Ascending aorta (tissue), 2 donors: ENCODE data around the gene ATXN7L3B. TPM values are rescaled to one million over a fixed set of nuclear protein-coding genes. Genes with fewer than 3 reads are reported as not detected.

Source experiments
- DNase-seq, 2 donors: peaks; one replicate each; pipeline ENCODE4 v3.0.0-alpha.2; 2019; ENCODE audit warnings: low spot score in 2 of 2
- H3K27ac ChIP-seq, 2 donors: fragments of 200-600 bp; sonication (generic); one replicate each; pipeline ENCODE4 v1.5.1; 2016 to 2017; ENCODE audit warnings: mild to moderate bottlenecking in 1 of 2
- H3K27me3 ChIP-seq: fragments of 200-600 bp; sonication (generic); one replicate; pipeline ENCODE4 v1.5.1; 2017
- H3K36me3 ChIP-seq, 2 donors: fragments of 200-600 bp; sonication (generic); one replicate each; pipeline ENCODE4 v1.5.1; 2016
- H3K4me1 ChIP-seq, 2 donors: fragments of 200-600 bp; sonication (generic); one replicate each; pipeline ENCODE4 v1.5.1; 2016 to 2017; ENCODE audit warnings: mild to moderate bottlenecking in 1 of 2
- H3K4me3 ChIP-seq, 2 donors: fragments of 200-600 bp; sonication (generic); one replicate each; pipeline ENCODE4 v1.5.1; 2016 to 2017; ENCODE audit warnings: mild to moderate bottlenecking in 1 of 2
- H3K9me3 ChIP-seq, 2 donors: fragments of 200-600 bp; sonication (generic); one replicate each; pipeline ENCODE4 v1.5.1; 2016
- CTCF ChIP-seq, 3 experiments: fragments of 200-600 bp in 2 of 3; fragments of 450-650 bp in 1 of 3; sonication (generic) in 2 of 3; IDR thresholded peaks; one replicate each; pipeline ENCODE4 v1.5.1; 2016 to 2019; ENCODE audit warnings: antibody characterized with exemption in 3 of 3, mild to moderate bottlenecking in 1 of 3, moderate library complexity in 1 of 3
- intact Hi-C: fragments of 100-400 bp; cut with DNase I; formaldehyde crosslinking; loops from one replicate; pipeline ENCODE4 v1.15.1; 2023
- total RNA-seq: library from RNA; depleted of rRNA; stranded (reverse); fragments of >200 nt; gene quantifications from one replicate; pipeline ENCODE4 v1.1.0, GENCODE V29; 2016

Gene ATXN7L3B
- total RNA-seq, 1 donor from 2014 or later: 11.3 TPM

GRCh38 chr12:74552201-74552600 is 14.6 kb downstream of the ATXN7L3B start:
- no peaks in the 10 kb centered on the region for H3K27me3 ChIP-seq
- no peak overlapping the region for H3K27ac ChIP-seq
- H3K4me3 ChIP-seq: no peak overlapping the region
- no peaks in the 10 kb centered on the region for H3K9me3 ChIP-seq
- no peak for DNase-seq
- intact Hi-C loops: no loop called here
- H3K4me1 ChIP-seq: no peaks in the 10 kb centered on the region
- no peaks in the 10 kb centered on the region for H3K36me3 ChIP-seq
- TF ChIP-seq CTCF (IDR thresholded peaks at IDR 0.05): no peak

- TF ChIP-seq CTCF (IDR thresholded peaks at IDR 0.05): no peak
- H3K4me3 ChIP-seq: no peak overlapping the region
- no peaks in the 10 kb centered on the region for H3K4me1 ChIP-seq
- no peak overlapping the region for H3K27ac ChIP-seq
- intact Hi-C loops: no loop called here
- no peaks in the 10 kb centered on the region for H3K9me3 ChIP-seq
- no peaks in the 10 kb centered on the region for H3K27me3 ChIP-seq
- H3K36me3 ChIP-seq: no peaks in the 10 kb centered on the region
- no peak for DNase-seq
Measured at GRCh38 chr12:74559728-74560127, 22.1 kb downstream of the ATXN7L3B start.

- intact Hi-C loops: no loop called here
- no peaks in the 10 kb centered on the region for H3K27me3 ChIP-seq
- no peak for DNase-seq
- no peaks in the 10 kb centered on the region for H3K36me3 ChIP-seq
- H3K4me3 ChIP-seq: no peak overlapping the region
- H3K27ac ChIP-seq: no peak overlapping the region
- no peaks in the 10 kb centered on the region for H3K4me1 ChIP-seq
- no peak for TF ChIP-seq CTCF (IDR thresholded peaks at IDR 0.05)
- H3K9me3 ChIP-seq: no peaks in the 10 kb centered on the region
Measured at GRCh38 chr12:74563927-74564326, 26.3 kb downstream of the ATXN7L3B start.

- no peak overlapping the region for H3K4me3 ChIP-seq
- DNase-seq: no peak
- H3K36me3 ChIP-seq: no peaks in the 10 kb centered on the region
- intact Hi-C loops: no loop called here
- no peaks in the 10 kb centered on the region for H3K9me3 ChIP-seq
- no peak overlapping the region for H3K27ac ChIP-seq
- no peak for TF ChIP-seq CTCF (IDR thresholded peaks at IDR 0.05)
- no peaks in the 10 kb centered on the region for H3K4me1 ChIP-seq
- no peaks in the 10 kb centered on the region for H3K27me3 ChIP-seq
Measured at GRCh38 chr12:74578486-74578885, 40.9 kb downstream of the ATXN7L3B start.

GRCh38 chr12:74579446-74579845 is 41.8 kb downstream of the ATXN7L3B start:
- no peak for DNase-seq
- Histone ChIP-seq H3K27me3 (no peaks in the 10 kb centered on the region), H3K9me3 (no peaks in the 10 kb centered on the region), H3K27ac (no peak overlapping the region), H3K36me3 (no peaks in the 10 kb centered on the region), H3K4me1 (no peaks in the 10 kb centered on the region), H3K4me3 (no peak overlapping the region)
- intact Hi-C loops: no loop called here
- TF ChIP-seq CTCF (IDR thresholded peaks at IDR 0.05): no peak

GRCh38 chr12:74579981-74580380 is 42.3 kb downstream of the ATXN7L3B start:
- Histone ChIP-seq H3K9me3 (no peaks in the 10 kb centered on the region), H3K36me3 (no peaks in the 10 kb centered on the region), H3K4me3 (no peak overlapping the region), H3K27ac (no peak overlapping the region), H3K4me1 (no peaks in the 10 kb centered on the region), H3K27me3 (no peaks in the 10 kb centered on the region)
- intact Hi-C loops: no loop called here
- TF ChIP-seq CTCF (IDR thresholded peaks at IDR 0.05): no peak
- no peak for DNase-seq
